ENCODE results near the gene ANKFN1. TPM values are rescaled to one million over a fixed set of nuclear protein-coding genes. Genes with fewer than 3 reads are reported as not detected.

ANKFN1 gene
- total RNA-seq, 4 donors from 2014 or later: 0.16 to 0.27 TPM; not detected in 2

GRCh38 chr17:56359518-56359917 lies 206.2 kb downstream of the ANKFN1 start:
- no peaks in the 10 kb centered on the region for H3K4me1 ChIP-seq
- H3K4me3 ChIP-seq: no peak overlapping the region
- H3K9me3 ChIP-seq: no peaks in the 10 kb centered on the region
- TF ChIP-seq POLR2A (IDR thresholded peaks at IDR 0.05): no peak
- TF ChIP-seq, protein P1, sequence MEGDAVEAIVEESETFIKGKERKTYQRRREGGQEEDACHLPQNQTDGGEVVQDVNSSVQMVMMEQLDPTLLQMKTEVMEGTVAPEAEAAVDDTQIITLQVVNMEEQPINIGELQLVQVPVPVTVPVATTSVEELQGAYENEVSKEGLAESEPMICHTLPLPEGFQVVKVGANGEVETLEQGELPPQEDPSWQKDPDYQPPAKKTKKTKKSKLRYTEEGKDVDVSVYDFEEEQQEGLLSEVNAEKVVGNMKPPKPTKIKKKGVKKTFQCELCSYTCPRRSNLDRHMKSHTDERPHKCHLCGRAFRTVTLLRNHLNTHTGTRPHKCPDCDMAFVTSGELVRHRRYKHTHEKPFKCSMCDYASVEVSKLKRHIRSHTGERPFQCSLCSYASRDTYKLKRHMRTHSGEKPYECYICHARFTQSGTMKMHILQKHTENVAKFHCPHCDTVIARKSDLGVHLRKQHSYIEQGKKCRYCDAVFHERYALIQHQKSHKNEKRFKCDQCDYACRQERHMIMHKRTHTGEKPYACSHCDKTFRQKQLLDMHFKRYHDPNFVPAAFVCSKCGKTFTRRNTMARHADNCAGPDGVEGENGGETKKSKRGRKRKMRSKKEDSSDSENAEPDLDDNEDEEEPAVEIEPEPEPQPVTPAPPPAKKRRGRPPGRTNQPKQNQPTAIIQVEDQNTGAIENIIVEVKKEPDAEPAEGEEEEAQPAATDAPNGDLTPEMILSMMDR (IDR thresholded peaks at IDR 0.05 in 4 of 5, conservative IDR thresholded peaks at IDR 0.05 in 1 of 5): no peak
- in situ Hi-C loops (cut with MboI; ENCODE audit: low sequenced_read_pairs in 4 of 4) (no loop called here), intact Hi-C loops (cut with DNase I; ENCODE audit: low total_unique reads) (no loop called here)
- H3K27me3 ChIP-seq: no peaks in the 10 kb centered on the region
- DNase-seq (no peak), ATAC-seq (no peak)
- no peaks in the 10 kb centered on the region for H3K36me3 ChIP-seq
- H3K27ac ChIP-seq: no peak overlapping the region

GRCh38 chr17:56367366-56367765 lies 214.1 kb downstream of the ANKFN1 start:
- Histone ChIP-seq H3K4me3 (no peak overlapping the region), H3K36me3 (no peaks in the 10 kb centered on the region), H3K9me3 (no peaks in the 10 kb centered on the region), H3K27me3 (no peaks in the 10 kb centered on the region), H3K4me1 (no peaks in the 10 kb centered on the region), H3K27ac (no peak overlapping the region)
- ATAC-seq (no peak), DNase-seq (no peak)
- TF ChIP-seq, protein P1 (IDR thresholded peaks at IDR 0.05 in 4 of 5, conservative IDR thresholded peaks at IDR 0.05 in 1 of 5): no peak
- TF ChIP-seq POLR2A (IDR thresholded peaks at IDR 0.05): no peak
- intact Hi-C loops (cut with DNase I; ENCODE audit: low total_unique reads): no loop called here
- in situ Hi-C loops (cut with MboI; ENCODE audit: low sequenced_read_pairs in 4 of 4): no loop called here

- intact Hi-C loops (cut with DNase I; ENCODE audit: low total_unique reads) (no loop called here), in situ Hi-C loops (cut with MboI; ENCODE audit: low sequenced_read_pairs in 4 of 4) (no loop called here)
- Histone ChIP-seq H3K27me3 (no peaks in the 10 kb centered on the region), H3K4me1 (no peaks in the 10 kb centered on the region), H3K4me3 (no peak overlapping the region), H3K27ac (no peak overlapping the region), H3K9me3 (no peaks in the 10 kb centered on the region), H3K36me3 (no peaks in the 10 kb centered on the region)
- ATAC-seq (no peak), DNase-seq (no peak)
- TF ChIP-seq POLR2A (IDR thresholded peaks at IDR 0.05): no peak
- TF ChIP-seq, protein P1 (IDR thresholded peaks at IDR 0.05 in 4 of 5, conservative IDR thresholded peaks at IDR 0.05 in 1 of 5): no peak
These were observed 220.9 kb downstream of the ANKFN1 start for GRCh38 chr17:56373981-56374833.

DNA sequence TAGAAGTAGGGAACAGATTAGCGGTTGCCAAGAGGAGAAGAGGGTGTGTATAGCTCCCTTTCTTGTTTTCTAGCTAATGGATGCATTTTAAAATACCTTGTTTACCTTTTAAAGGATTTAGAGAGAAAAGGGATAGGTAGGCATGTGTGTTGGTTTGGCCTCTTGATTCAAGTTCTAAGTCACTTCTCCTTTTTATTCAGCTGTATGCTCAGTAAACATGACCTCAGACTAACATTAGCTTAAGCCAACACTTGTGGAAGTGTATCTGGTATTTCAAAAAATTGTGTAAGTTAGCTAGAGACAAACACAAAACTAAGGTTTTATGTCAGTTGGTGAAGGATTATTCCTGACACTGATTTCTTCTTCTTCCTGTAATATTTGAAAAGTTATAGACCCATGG lies 236.1 kb downstream of the ANKFN1 start:
- intact Hi-C loops (cut with DNase I; ENCODE audit: low total_unique reads) (no loop called here), in situ Hi-C loops (cut with MboI; ENCODE audit: low sequenced_read_pairs in 4 of 4) (no loop called here)
- H3K27me3 ChIP-seq: no peaks in the 10 kb centered on the region
- DNase-seq (no peak), ATAC-seq (no peak)
- no peak overlapping the region for H3K4me3 ChIP-seq
- TF ChIP-seq POLR2A (IDR thresholded peaks at IDR 0.05): no peak
- TF ChIP-seq, protein P1 (IDR thresholded peaks at IDR 0.05 in 4 of 5, conservative IDR thresholded peaks at IDR 0.05 in 1 of 5): no peak
- H3K9me3 ChIP-seq: no peaks in the 10 kb centered on the region
- no peaks in the 10 kb centered on the region for H3K36me3 ChIP-seq
- no peak overlapping the region for H3K27ac ChIP-seq
- no peaks in the 10 kb centered on the region for H3K4me1 ChIP-seq
